ENCODE measurements around the gene RIT1. TPM values are rescaled to one million over a fixed set of nuclear protein-coding genes. Genes with fewer than 3 reads are reported as not detected.

RIT1 gene
- total RNA-seq, 1 donor from 2014 or later = 34.3 TPM

Small RNA genes within 50 kb of the gene (microRNA-seq; reads per million reads assigned to microRNA genes)
- 1.5 reads per million for gene MIR6738

Other genes with a start within 250 kb of the RIT1 start
- gene YY1AP1, start 222.6 kb downstream of the RIT1 start, total RNA-seq = 55.8 to 58.1 TPM (median 56.2 TPM) in 3 replicates
- 106 to 113 TPM (median 109 TPM) in 3 replicates for gene DAP3, start 222.3 kb downstream of the RIT1 start, total RNA-seq
- 62.4 to 70.1 TPM (median 69.8 TPM) in 3 replicates for gene GON4L, start 54.1 kb downstream of the RIT1 start, total RNA-seq
- 0.20 to 0.51 TPM (median 0.45 TPM) in 3 replicates for gene SYT11, start 51.8 kb downstream of the RIT1 start, total RNA-seq
- gene KHDC4, start 23.1 kb upstream of the RIT1 start, total RNA-seq = 70.1 to 74.1 TPM (median 73.2 TPM) in 3 replicates
- gene RXFP4, start 30.3 kb upstream of the RIT1 start, total RNA-seq = not detected in 3 replicates
- 103 to 111 TPM (median 110 TPM) in 3 replicates for gene ARHGEF2, start 67.2 kb upstream of the RIT1 start, total RNA-seq
- gene SSR2, start 109.6 kb upstream of the RIT1 start, total RNA-seq = 282 to 298 TPM (median 297 TPM) in 3 replicates
- gene UBQLN4, start 142.4 kb upstream of the RIT1 start, total RNA-seq = 61.2 to 66.7 TPM (median 61.9 TPM) in 3 replicates
- gene LAMTOR2, start 143.4 kb upstream of the RIT1 start, total RNA-seq = 39.2 to 43.4 TPM (median 39.5 TPM) in 3 replicates
- 51.1 to 52.6 TPM (median 51.2 TPM) in 3 replicates for gene RAB25, start 149.8 kb upstream of the RIT1 start, total RNA-seq
- 107 to 112 TPM (median 112 TPM) in 3 replicates for gene MEX3A, start 171.1 kb upstream of the RIT1 start, total RNA-seq
- gene LMNA, start 203.4 kb upstream of the RIT1 start, total RNA-seq = 91.7 to 96.9 TPM (median 92.4 TPM) in 3 replicates
- gene SEMA4A, start 242.2 kb upstream of the RIT1 start, total RNA-seq = 18.7 to 21.0 TPM (median 19.8 TPM) in 3 replicates

Data from mesothelial cell of epicardium (in vitro differentiated cells).